SK-N-SH treated with all-trans-retinoic acid at 6 μM for 48 hours (cell line): ENCODE results near the gene ARHGEF4.

ENCODE experiments used
- ATAC-seq: fragments of 200-7000 bp; cut with Tn5 transposase; 3 replicates; pipeline ENCODE4 v1.9.1; 2020; ENCODE audit warnings: mild to moderate bottlenecking, moderate library complexity
- BACH2 ChIP-seq: fragments of 250-450 bp; sonication (Bioruptor Pico); IDR thresholded peaks from 2 replicates; pipeline ENCODE4 v1.9.0; 2021; ENCODE audit warnings: mild to moderate bottlenecking, borderline replicate concordance
- CREB5 ChIP-seq: fragments of 250-450 bp; sonication (Bioruptor Pico); IDR thresholded peaks from 2 replicates; pipeline ENCODE4 v1.5.1; 2020; ENCODE audit warnings: low read depth, mild to moderate bottlenecking, moderate library complexity
- CSDC2 ChIP-seq: fragments of 250-450 bp; sonication (Bioruptor Pico); IDR thresholded peaks from 2 replicates; pipeline ENCODE4 v1.5.0; 2020; ENCODE audit warnings: mild to moderate bottlenecking, moderate library complexity
- CSRNP3 ChIP-seq: fragments of 250-450 bp; sonication (Bioruptor Pico); IDR thresholded peaks from 2 replicates; pipeline ENCODE4 v1.5.1; 2021; ENCODE audit warnings: mild to moderate bottlenecking, moderate library complexity
- ISL1 ChIP-seq: fragments of 250-450 bp; sonication (Bioruptor Pico); IDR thresholded peaks from 2 replicates; pipeline ENCODE4 v2.1.2; 2022; ENCODE audit warnings: mild to moderate bottlenecking, moderate library complexity
- OSR1 ChIP-seq: fragments of 250-450 bp; sonication (Bioruptor Pico); IDR thresholded peaks from 2 replicates; pipeline ENCODE4 v1.8.0; 2022; ENCODE audit warnings: moderate library complexity, mild to moderate bottlenecking, inconsistent platforms
- POU6F1 ChIP-seq: fragments of 250-450 bp; sonication (Bioruptor Pico); IDR thresholded peaks from 2 replicates; pipeline ENCODE4 v1.8.0; 2021; ENCODE audit warnings: low read depth, mild to moderate bottlenecking, moderate library complexity, borderline replicate concordance
- PPARA ChIP-seq: fragments of 250-450 bp; sonication (Bioruptor Pico); IDR thresholded peaks from 2 replicates; pipeline ENCODE4 v1.5.0; 2020; ENCODE audit warnings: mild to moderate bottlenecking, borderline replicate concordance
- TCF4 ChIP-seq: fragments of 250-450 bp; sonication (Bioruptor Pico); IDR thresholded peaks from 2 replicates; pipeline ENCODE4 v1.8.0; 2021; ENCODE audit warnings: mild to moderate bottlenecking, moderate library complexity, borderline replicate concordance
- TOX ChIP-seq: fragments of 250-450 bp; sonication (Bioruptor Pico); IDR thresholded peaks from 2 replicates; pipeline ENCODE4 v1.8.0; 2021; ENCODE audit warnings: mild to moderate bottlenecking, moderate library complexity, borderline replicate concordance
- TSHZ2 ChIP-seq: fragments of 250-450 bp; sonication (Bioruptor Pico); IDR thresholded peaks from 2 replicates; pipeline ENCODE4 v1.5.0; 2020; ENCODE audit warnings: mild to moderate bottlenecking, moderate library complexity
- ZC3H10 ChIP-seq: fragments of 250-450 bp; sonication (Bioruptor Pico); IDR thresholded peaks from 2 replicates; pipeline ENCODE4 v1.5.1; 2021; ENCODE audit warnings: mild to moderate bottlenecking, moderate library complexity
- ZFP3 ChIP-seq: fragments of 250-450 bp; sonication (Bioruptor Pico); IDR thresholded peaks from 2 replicates; pipeline ENCODE4 v1.5.0; 2020; ENCODE audit warnings: mild to moderate bottlenecking, moderate library complexity
- ZFP30 ChIP-seq: fragments of 450-650 bp; formaldehyde crosslinking; IDR thresholded peaks from 2 replicates; pipeline ENCODE4 v1.5.0; 2022; ENCODE audit warnings: mild to moderate bottlenecking, moderate library complexity
- ZNF565 ChIP-seq: fragments of 450-650 bp; formaldehyde crosslinking; conservative IDR thresholded peaks from 2 replicates; pipeline ENCODE4 v1.5.0; 2020; ENCODE audit warnings: low read depth, mild to moderate bottlenecking, moderate library complexity
- ZNF70 ChIP-seq: fragments of 450-650 bp; formaldehyde crosslinking; IDR thresholded peaks from 2 replicates; pipeline ENCODE4 v1.5.0; 2020; ENCODE audit warnings: mild to moderate bottlenecking, moderate library complexity
- ZNF8 ChIP-seq: fragments of 450-650 bp; formaldehyde crosslinking; IDR thresholded peaks from 2 replicates; pipeline ENCODE4 v1.5.0; 2020; ENCODE audit warnings: mild to moderate bottlenecking, moderate library complexity

The ARHGEF4 gene

GRCh38 chr2:130850788-130851623 is 14.3 kb downstream of the ARHGEF4 start:
- no peak for ATAC-seq
- TF ChIP-seq CSRNP3, result no peak
- TF ChIP-seq ZNF70, result no peak
- TF ChIP-seq ZC3H10 (CRISPR knock-in tag), result no peak
- no peak for TF ChIP-seq CREB5
- TF ChIP-seq ZNF8 (CRISPR knock-in tag), result no peak
- no peak for TF ChIP-seq OSR1 (CRISPR knock-in tag)
- TF ChIP-seq ZFP30 (CRISPR knock-in tag), result no peak
- no peak for TF ChIP-seq CSDC2
- no peak for TF ChIP-seq TOX
- TF ChIP-seq PPARA (CRISPR knock-in tag), result no peak
- TF ChIP-seq ZFP3 (CRISPR knock-in tag), result no peak
- TF ChIP-seq BACH2 (CRISPR knock-in tag), result no peak
- TF ChIP-seq POU6F1 (CRISPR knock-in tag), result no peak
- no peak for TF ChIP-seq ZNF565 (CRISPR knock-in tag)

- TF ChIP-seq ISL1 (CRISPR knock-in tag) (no peak), OSR1 (CRISPR knock-in tag) (no peak), CSDC2 (no peak), BACH2 (CRISPR knock-in tag) (no peak), TSHZ2 (CRISPR knock-in tag) (no peak), CREB5 (no peak), TOX (no peak), CSRNP3 (no peak), TCF4 (CRISPR knock-in tag) (no peak)
- TF ChIP-seq, all 23 proteins: peak for 0
- no peak for ATAC-seq
Observed at GRCh38 chr2:130851624-130852382, 15.1 kb downstream of the ARHGEF4 start.
